ENCODE data around the gene TRIM3.

Gene TRIM3

GRCh38 chr11:6437993-6438392, 35.7 kb downstream of the TRIM3 start:
- no peak for DNase-seq (ENCODE audit: low read depth in 3 of 3)

GRCh38 chr11:6437423-6437822, 36.3 kb downstream of the TRIM3 start:
- no peak for DNase-seq (ENCODE audit: low read depth in 3 of 3)

GRCh38 chr11:6433998-6434660, 39.6 kb downstream of the TRIM3 start:
- DNase-seq (ENCODE audit: low read depth in 3 of 3), result no peak

GRCh38 chr11:6431861-6432260, 41.9 kb downstream of the TRIM3 start:
- DNase-seq (ENCODE audit: low read depth in 3 of 3), result no peak

- DNase-seq (ENCODE audit: low read depth in 3 of 3), result no peak
These were observed 46.2 kb downstream of the TRIM3 start for GRCh38 chr11:6427516-6427915.

- DNase-seq (ENCODE audit: low read depth in 3 of 3), result no peak
These were observed 53.1 kb downstream of the TRIM3 start for GRCh38 chr11:6420677-6421076.

GRCh38 chr11:6419009-6419631, 54.6 kb downstream of the TRIM3 start, which contains the start of gene APBB1:
TSS of gene APBB1 (minus strand) at chr11:6419094. CDS start at chr11:6411347, 7,747 bp downstream.
- DNase-seq (ENCODE audit: low read depth in 3 of 3), result peak; percentile 54 to 67 (median 60)

- DNase-seq (ENCODE audit: low read depth in 3 of 3), result no peak
These were observed 55.2 kb downstream of the TRIM3 start for GRCh38 chr11:6418557-6419008.

- DNase-seq (ENCODE audit: low read depth in 3 of 3), result no peak
These were observed 55.7 kb downstream of the TRIM3 start for GRCh38 chr11:6417907-6418556.

- no peak for DNase-seq (ENCODE audit: low read depth in 3 of 3)
These were observed 57.9 kb downstream of the TRIM3 start for GRCh38 chr11:6415797-6416196.

- DNase-seq (ENCODE audit: low read depth in 3 of 3), result no peak
These were observed 58.8 kb downstream of the TRIM3 start for GRCh38 chr11:6414874-6415328.

- peak in 2 of 3 experiments; percentile 43 to 61 for DNase-seq (ENCODE audit: low read depth in 3 of 3)
These were observed 59.9 kb downstream of the TRIM3 start for GRCh38 chr11:6413791-6414201.

- no peak for DNase-seq (ENCODE audit: low read depth in 3 of 3)
These were observed 62.1 kb downstream of the TRIM3 start for GRCh38 chr11:6411594-6412031.

GRCh38 chr11:6410695-6411430, 62.9 kb downstream of the TRIM3 start:
- no peak for DNase-seq (ENCODE audit: low read depth in 3 of 3)

GRCh38 chr11:6406370-6406769, 67.4 kb downstream of the TRIM3 start:
- DNase-seq (ENCODE audit: low read depth in 3 of 3), result no peak

GRCh38 chr11:6405846-6406245, 67.9 kb downstream of the TRIM3 start:
- no peak for DNase-seq (ENCODE audit: low read depth in 3 of 3)

- no peak for DNase-seq (ENCODE audit: low read depth in 3 of 3)
These were observed 68.6 kb downstream of the TRIM3 start for GRCh38 chr11:6405052-6405667.

- DNase-seq (ENCODE audit: low read depth in 3 of 3), result no peak
These were observed 69.2 kb downstream of the TRIM3 start for GRCh38 chr11:6404342-6405051.

GRCh38 chr11:6403539-6403938, 70.2 kb downstream of the TRIM3 start:
- no peak for DNase-seq (ENCODE audit: low read depth in 3 of 3)

- DNase-seq (ENCODE audit: low read depth in 3 of 3), result peak in 2 of 3 experiments; percentile 33 to 45
These were observed 71.2 kb downstream of the TRIM3 start for GRCh38 chr11:6402561-6402981.

GRCh38 chr11:6402061-6402470, 71.7 kb downstream of the TRIM3 start:
- no peak for DNase-seq (ENCODE audit: low read depth in 3 of 3)

Data from stimulated activated CD4-positive, alpha-beta T cell treated with anti-CD3 and anti-CD28 coated beads, TNF-alpha, amount 100 ng/mL, for 4 hours (primary cell).